ENCODE data around the gene METTL16. TPM values are rescaled to one million over a fixed set of nuclear protein-coding genes. Genes with fewer than 3 reads are reported as not detected.

The METTL16 gene
- total and polyA plus RNA-seq, 2 of the 4 experiments (the other 2 are of a cell fraction) = 11.8 to 15.4 TPM

- peak; percentile 92 for DNase-seq
- in situ Hi-C loops (cut with MboI; ENCODE audit: low sequenced_read_pairs) = no loop called here
- Histone ChIP-seq H2AK9ac (replicated peaks; ENCODE audit: low read depth, low read length, poor library complexity) (peak overlapping the region; percentile 95), H4K8ac (ENCODE audit: low read depth in 2 of 2, low read length in 2 of 2) (peak overlapping the region; percentile 90 to 95), H3K79me1 (ENCODE audit: low read depth in 1 of 2, low read length in 2 of 2) (peaks cover 5 to 30% of the 10 kb centered on the region in 2 experiments; a peak in 2 of 4 replicates), H2BK15ac (ENCODE audit: low read depth, low read length) (peak overlapping the region; percentile 96), H3K56ac (ENCODE audit: extremely low read depth, insufficient read depth, low read length) (peak overlapping the region; percentile 74), H3K14ac (replicated peaks; ENCODE audit: low read depth, low read length) (peak overlapping the region; percentile 85), H3K36me3 (ENCODE audit: control insufficient read depth, insufficient read depth, low read length) (no peaks in the 10 kb centered on the region), H3K18ac (ENCODE audit: low read depth, low read length) (peak overlapping the region; percentile 81), H4K5ac (ENCODE audit: low read depth, low read length) (peak overlapping the region; percentile 73), H2AFZ (replicated peaks; ENCODE audit: low read length, poor library complexity) (peak overlapping the region; percentile 69), H3K9me1 (ENCODE audit: insufficient read depth, low read length) (peaks cover 30% of the 10 kb centered on the region), H3K27me3 (ENCODE audit: control insufficient read depth, insufficient read depth, low read length) (no peaks in the 10 kb centered on the region), H3K9me3 (ENCODE audit: control insufficient read depth, insufficient read depth, low read length) (no peaks in the 10 kb centered on the region), H2BK120ac (ENCODE audit: low read depth, low read length) (peak overlapping the region; percentile 94), H3K4me2 (ENCODE audit: low read depth, low read length) (peak overlapping the region; percentile 51), H3K23ac (ENCODE audit: low read depth, low read length) (peak overlapping the region; percentile 83), H3K4me1 (ENCODE audit: control insufficient read depth, insufficient read depth, low read length) (peaks cover 33% of the 10 kb centered on the region), H3K27ac (ENCODE audit: insufficient read depth, low read length) (peak overlapping the region; percentile 86), H3K9ac (ENCODE audit: low read depth, low read length) (peak overlapping the region; percentile 17), H3K4me3 (ENCODE audit: insufficient read depth, low read depth, low read length) (no peak overlapping the region), H2AK5ac (ENCODE audit: low read depth, low read length) (peak overlapping the region; percentile 91), H2BK5ac (ENCODE audit: low read depth, low read length, poor library complexity, severe bottlenecking) (peak overlapping the region; percentile 91), H4K20me1 (ENCODE audit: insufficient read depth, low read length) (peaks cover 4% of the 10 kb centered on the region; the same call in 1 of the 2 replicates), H2BK20ac (ENCODE audit: low read depth, low read length) (peak overlapping the region; percentile 93), H3K4ac (ENCODE audit: low read depth, low read length) (peak overlapping the region; percentile 96), H4K91ac (ENCODE audit: insufficient read depth, low read depth, low read length) (peak overlapping the region; percentile 96)
- ChIA-PET CTCF (interaction anchor here (0.6 to 2.6 kb wide), 6 partner anchors 9 to 284 kb away, joined by 3 to 20 read pairs (median 4); no protein-coding TSS in a partner anchor), POLR2A (ENCODE audit: unreplicated experiment) (interaction anchor here (0.6 kb wide), 1 partner anchor 236 kb away, joined by 3 read pairs; no protein-coding TSS in a partner anchor)
- TF ChIP-seq FOS (IDR thresholded peaks at IDR 0.05; ENCODE audit: low read depth, low read length) (0 out of 2 replicates have a peak, but pooled peaks have one; percentile 42), CTCF (conservative IDR thresholded peaks at IDR 0.05; ENCODE audit: low read depth, low read length) (no peak), RCOR1 (IDR thresholded peaks at IDR 0.05; ENCODE audit: insufficient replicate concordance, low read length) (no peak), MXI1 (IDR thresholded peaks at IDR 0.05; ENCODE audit: borderline replicate concordance, low read depth, low read length) (no peak), MAZ (IDR thresholded peaks at IDR 0.05; ENCODE audit: borderline replicate concordance, low read depth, low read length) (peak; percentile 56; the same call in 1 of the 2 replicates), RFX5 (IDR thresholded peaks at IDR 0.05; ENCODE audit: low read depth, low read length) (no peak), CEBPB (IDR thresholded peaks at IDR 0.05; ENCODE audit: low read depth, low read length) (no peak), SMC3 (IDR thresholded peaks at IDR 0.05; ENCODE audit: low read depth, low read length) (no peak), CHD1 (IDR thresholded peaks at IDR 0.05; ENCODE audit: low read depth, low read length) (0 out of 2 replicates have a peak, but pooled peaks have one; percentile 67), MAFK (IDR thresholded peaks at IDR 0.05; ENCODE audit: low read depth, low read length) (peak; percentile 4; the same call in 1 of the 2 replicates), RAD21 (IDR thresholded peaks at IDR 0.05; ENCODE audit: low read length) (no peak)
- dilution Hi-C loops (cut with HindIII; ENCODE audit: low sequenced_read_pairs, unreplicated experiment) = no loop called here
- intact Hi-C loops (cut with micrococcal nuclease) = no loop called here
- peak; percentile 83 for ATAC-seq (ENCODE audit: low read depth)
- BruUV-seq (replicated peaks) = no TSS peak
- 20% methylated on average over 9 of the region's 15 CpGs; no CpG with 5 or more reads in 1 of the 2 experiments for WGBS, 2 experiments (ENCODE audit: extremely low coverage in 2 of 2, insufficient read length in 1 of 2)
Measured at GRCh38 chr17:2406903-2407790, 104.5 kb downstream of the METTL16 start.
